ENCODE data around the gene SLC16A14.
A peak's percentile ranks its signal among the peaks of the same experiment; 100 is the strongest.

The SLC16A14 gene

DNA sequence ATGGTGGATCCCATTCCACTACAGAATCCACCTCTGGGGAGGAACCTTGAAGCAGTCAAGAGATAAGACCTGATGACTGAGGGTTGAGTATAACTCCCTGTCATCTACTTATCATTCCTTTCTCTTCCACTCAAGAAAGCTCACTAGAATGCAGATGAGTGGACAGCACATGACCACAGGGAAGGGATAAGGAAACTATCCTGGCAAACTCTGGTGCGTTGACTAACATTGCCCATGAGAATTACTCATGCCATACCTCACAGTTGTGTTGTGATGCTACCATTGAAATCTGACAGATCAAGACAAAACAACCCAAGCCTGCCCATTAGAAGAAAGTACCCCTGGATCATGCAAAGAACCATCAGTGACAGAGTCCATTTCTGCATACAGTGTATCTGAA lies 26.5 kb downstream of the SLC16A14 start:
- DNase-seq (ENCODE audit: low spot score), result no peak

DNA sequence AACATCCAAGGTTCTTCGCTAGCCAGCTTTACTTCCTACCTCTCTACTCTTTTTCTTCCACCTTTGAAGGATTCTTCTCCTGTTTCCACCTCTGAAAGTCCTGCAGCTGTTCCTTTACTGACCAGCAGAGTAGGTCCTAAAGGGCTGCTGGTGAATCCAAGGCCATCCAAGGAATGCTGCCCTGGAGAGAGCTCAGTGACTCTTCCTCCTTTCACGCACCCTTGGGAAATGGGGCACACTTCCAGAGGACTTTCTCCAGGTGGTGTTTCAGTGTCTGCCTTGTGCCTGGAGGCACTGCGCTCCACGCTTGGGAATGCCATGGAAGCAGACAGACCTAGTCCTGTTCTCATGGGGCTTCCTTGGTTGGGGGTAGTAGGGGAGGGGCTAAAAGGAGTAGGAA lies 45.4 kb downstream of the SLC16A14 start:
- DNase-seq (ENCODE audit: low spot score), result no peak

DNA sequence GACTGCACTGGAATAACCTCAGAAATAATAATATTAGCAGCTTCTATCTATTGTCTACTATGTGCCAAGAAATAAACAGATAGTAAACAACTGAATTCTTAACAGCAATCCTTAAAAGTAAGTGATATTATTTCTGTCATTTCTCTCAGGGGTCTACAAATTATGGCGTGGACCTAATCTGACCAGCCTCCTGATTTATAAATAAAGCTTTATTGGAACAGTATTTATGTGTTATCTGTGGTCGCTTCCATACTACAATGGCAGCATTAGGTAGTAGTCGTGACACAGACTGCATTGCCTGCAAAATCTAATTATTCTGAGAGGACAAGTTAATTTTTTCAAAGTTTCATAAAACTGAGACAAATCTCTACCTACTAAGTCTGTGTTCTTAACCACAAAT lies 49.0 kb downstream of the SLC16A14 start:
- no peak for DNase-seq (ENCODE audit: low spot score)

DNA sequence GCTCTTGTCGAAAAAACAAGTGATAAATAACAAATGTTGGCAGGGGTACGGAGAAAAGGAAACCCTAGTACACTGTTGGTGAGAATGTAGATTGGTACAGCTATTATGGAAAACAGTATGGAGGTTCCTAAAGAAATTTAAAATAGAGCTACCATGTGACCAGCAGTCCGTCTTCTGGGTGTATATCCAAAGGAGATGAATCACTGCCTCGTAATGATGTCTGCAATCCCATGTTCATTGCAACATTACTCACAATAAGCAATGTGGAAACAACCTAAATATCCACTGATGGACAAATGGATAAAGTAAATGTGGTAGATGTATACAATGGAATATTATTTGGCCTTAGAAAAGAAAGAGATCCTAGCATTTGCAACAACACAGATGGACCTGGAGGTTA lies 50.6 kb downstream of the SLC16A14 start:
- DNase-seq (ENCODE audit: low spot score), result no peak

DNA sequence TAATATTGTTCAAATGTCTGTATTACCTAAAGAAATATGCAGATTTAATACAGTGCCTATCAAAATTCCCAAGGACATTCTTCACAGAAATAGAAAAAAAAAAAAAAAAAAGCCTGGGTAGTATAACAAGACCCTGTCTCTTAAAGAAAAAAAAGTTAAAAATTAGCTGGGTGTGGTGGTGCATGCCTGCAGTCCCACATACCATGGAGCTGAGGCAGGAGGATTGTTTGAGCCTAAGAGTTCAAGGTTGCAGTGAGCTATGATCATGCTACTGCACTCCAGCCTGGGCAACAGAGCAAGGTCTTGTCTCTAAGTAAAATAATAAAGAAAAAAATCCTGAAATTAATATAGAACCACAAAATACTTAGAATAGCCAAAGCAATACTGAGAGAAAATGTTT lies 51.9 kb downstream of the SLC16A14 start:
- no peak for DNase-seq (ENCODE audit: low spot score)

DNA sequence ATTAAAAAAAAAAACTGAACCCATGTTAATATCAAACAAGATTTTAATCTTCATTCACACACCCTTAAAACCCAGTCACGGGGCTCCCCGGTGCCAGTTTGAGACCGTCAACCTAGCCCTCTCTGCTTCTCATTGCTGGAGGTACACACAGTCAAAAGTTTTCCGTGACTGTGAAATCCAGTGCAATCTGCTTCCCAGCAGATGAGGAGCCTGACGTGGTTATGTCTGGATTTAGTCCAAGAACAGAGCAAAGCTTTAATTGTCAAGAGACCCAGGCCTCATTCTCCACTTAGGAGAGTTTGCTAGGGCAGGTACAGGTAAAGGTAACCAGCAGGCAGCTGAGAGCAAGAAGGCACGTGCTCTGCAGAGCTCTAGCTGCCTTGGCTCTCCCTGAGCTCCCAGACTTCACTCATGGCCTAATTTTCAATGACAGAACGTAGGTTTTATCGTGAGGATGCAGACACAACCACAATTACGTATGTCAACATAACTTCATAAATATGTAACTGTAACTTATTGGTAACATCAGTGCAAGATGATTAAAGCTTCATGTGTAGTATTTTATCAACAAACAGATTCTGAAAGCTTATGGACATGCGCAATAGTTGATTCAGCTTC lies 56.3 kb downstream of the SLC16A14 start:
- no peak for DNase-seq (ENCODE audit: low spot score)

DNA sequence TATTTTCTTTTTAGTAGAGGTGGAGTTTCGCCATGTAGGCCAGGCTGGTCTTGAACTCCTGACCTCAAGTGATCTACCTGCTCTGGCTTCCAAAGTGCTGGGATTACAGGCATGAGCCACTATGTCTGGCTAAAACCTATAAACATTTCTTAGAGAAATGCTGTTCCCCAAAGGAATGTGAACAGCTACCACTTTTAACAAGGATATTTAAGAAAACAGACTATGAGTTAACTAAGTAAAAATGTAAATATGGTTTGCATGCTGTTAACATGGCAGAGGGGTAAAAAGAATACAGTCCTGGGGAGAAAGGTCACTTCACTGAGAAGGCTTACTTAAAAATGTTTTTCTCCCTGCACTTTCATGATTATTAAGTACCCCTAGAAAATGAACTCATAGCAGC lies 57.1 kb downstream of the SLC16A14 start:
- DNase-seq (ENCODE audit: low spot score), result no peak

DNA sequence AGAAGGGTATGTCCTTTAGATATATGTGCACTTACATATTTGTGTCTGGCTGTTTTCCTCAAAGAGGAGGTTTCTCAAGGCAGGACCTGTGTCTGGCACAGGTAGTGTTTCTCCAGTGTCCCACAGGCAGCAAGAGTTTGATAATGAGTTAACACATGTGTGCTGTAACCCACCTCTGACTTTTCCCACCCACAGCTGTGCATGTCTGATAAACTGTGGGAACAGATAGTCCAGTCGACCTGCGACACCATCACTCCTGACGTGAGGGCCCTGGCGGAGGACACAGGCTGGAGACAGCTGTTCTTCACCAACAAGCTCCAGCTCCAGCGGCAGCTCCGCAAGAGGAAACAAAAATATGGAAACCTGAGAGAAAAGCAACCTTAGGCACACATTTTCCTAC lies 58.2 kb downstream of the SLC16A14 start:
- no peak for DNase-seq (ENCODE audit: low spot score)

DNA sequence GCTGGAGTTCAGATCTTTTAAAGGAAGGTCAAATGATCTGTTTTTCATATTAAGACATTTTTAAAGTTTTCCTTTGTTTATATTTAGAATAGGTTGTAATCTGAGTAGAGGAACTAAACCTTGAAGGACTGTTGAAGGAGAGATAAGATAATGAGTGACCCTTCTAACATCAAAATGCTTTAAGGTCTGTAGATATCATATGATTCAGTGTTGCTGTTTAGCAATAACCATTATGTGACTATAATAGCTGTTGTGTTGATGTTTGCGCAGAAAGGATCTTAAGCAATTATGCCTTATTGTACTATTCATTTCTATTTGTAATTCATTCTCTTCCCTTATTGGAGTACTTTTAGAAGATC lies 60.0 kb downstream of the SLC16A14 start:
- DNase-seq (ENCODE audit: low spot score), result no peak

DNA sequence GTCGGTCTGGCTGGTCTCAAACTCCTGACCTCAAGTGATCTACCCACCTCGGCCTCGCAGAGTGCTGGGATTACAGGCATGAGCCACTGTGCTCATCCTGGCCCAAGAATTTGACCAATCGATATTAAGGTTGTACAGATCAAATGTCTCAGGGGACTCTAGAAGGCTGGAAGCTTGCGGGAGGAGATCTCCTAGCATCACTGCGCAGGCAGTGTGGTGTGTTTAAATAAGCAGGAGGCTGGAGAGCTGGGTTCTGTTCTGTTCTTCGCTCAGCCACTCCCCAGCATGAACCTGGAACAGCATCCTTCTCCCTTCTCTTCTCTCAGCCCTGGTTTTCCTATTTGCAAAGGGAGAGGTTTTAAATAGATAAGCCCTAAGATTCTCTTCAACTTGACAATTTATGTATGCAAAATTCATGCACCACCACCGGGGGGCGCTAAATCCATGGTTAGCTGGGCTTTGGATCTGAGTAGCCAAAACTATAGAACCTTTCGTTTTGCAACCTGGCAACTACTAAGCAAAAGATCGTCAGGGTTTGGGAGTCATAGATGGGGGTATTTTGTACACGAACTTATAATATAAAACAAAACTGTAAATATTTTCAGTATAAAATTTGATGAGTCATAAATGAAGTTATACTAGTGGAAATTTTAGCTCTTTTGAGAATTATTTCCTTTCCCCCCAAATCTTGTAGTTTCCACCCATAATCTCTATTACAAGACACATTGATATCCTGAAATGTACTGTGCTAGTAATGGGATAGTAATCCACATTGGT lies 60.6 kb downstream of the SLC16A14 start:
- DNase-seq (ENCODE audit: low spot score), result peak; percentile 34

DNA sequence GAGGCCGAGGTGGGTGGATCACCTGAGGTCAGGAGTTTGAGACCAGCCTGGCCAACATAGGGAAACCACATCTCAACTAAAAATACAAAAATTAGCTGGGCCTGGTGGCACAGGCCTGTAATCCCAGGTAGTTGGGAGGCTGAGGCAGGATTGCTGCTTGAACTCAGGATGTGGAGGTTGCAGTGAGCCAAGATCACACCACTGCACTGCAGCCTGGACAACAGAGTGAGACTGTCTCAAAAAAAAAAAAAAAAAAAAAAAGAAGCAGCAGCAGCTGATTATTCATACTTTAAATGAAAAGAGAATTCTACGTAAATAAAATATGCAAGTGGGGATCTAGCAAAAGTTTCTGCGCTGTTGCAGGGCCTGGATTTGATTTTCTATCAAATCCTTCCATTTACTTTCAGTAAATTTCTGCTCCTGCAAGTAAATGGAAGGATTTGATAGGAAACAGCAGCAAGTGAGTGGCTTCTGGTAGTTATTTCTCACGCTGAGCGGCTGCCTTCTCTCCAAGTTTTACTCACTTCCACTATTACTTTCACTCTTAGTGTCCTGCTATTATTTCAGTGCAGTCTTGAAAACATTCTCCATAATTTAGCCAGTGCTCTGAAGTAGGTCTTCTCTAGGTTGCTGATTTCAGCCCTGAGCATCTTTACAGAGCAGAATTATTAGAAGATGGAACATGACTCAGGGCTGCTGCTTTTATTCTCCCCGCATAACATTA lies 68.4 kb downstream of the SLC16A14 start:
- no peak for DNase-seq (ENCODE audit: low spot score)

DNA sequence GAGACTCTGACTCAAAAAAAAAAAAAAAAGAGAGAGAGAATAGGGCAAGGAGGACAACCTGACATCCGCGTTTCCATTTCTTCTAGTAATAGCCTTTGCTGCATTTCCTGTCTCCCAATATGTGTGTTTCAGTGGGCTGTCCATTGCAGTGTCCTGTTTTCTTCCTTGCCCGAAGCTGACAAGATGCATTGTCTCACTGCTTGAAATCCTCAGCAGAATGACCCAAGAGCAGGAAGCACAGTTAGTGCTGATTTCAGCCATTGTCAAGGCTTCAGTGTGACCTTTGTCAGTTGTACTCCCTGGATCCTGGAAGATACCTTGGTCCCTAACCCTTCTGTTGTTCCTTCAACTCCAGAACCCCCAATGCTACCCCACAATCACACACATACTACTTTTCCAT lies 71.2 kb downstream of the SLC16A14 start:
- DNase-seq (ENCODE audit: low spot score), result no peak

DNA sequence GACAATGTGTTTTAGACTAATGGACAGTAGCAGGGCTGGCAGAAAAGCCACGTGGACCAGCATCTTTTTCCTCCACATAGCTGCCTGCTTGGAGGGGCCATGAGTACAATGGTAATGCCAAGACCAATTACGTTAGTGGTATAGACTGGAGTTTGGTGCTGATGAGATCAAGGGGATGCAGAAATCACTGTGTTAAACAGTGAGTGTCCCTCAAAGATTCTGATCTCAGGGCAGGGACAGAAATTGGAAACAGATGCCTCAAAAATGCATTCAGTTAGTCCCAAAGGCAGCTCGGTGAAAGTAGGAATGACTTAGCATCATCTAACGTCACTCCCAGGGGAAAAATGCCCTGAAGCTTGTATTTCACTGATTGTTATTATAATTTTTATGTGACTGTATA lies 72.4 kb downstream of the SLC16A14 start:
- no peak for DNase-seq (ENCODE audit: low spot score)

DNA sequence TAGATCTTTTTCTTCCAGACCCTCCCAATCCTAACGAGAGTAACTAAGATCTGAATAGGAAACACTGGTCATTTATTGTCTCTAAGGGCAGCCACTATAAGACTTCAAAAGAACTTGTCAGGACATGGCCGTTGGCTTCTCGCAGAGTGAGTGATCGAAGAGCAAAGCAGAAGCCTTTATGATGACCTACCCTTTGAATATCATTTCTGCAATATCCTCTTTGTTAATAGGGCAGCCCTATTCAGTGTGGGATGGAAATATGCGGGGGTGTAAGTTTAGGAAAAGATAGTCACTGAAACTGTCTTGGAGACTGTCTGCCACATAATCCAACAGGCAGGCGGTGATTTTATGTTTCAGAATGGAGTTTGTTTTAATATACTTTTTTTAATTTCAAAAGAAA lies 75.5 kb downstream of the SLC16A14 start:
- no peak for DNase-seq (ENCODE audit: low spot score)

Data from HuH-7.5 (cell line).